HEK293 (cell line): ENCODE measurements around the gene MRPL21.

ENCODE experiments used
- CTCF ChIA-PET: fragments of 350-600 bp; formaldehyde crosslinking; extraction: SDS; loops from one replicate; lab custom pipeline; 2021; ENCODE audit warnings: antibody characterized with exemption; lab: Yijun Ruan, JAX
- POLR2A ChIA-PET: fragments of 300-600 bp; formaldehyde crosslinking; extraction: SDS; loops from one replicate; lab custom pipeline; 2020; ENCODE audit warnings: antibody characterized with exemption, inconsistent platforms; lab: Yijun Ruan, JAX
- H3K27ac ChIP-seq: fragments of 200-500 bp; sonication (Bioruptor generic); 2 replicates; pipeline ENCODE4 v1.5.1; 2014; ENCODE audit warnings: low read depth, low read length, control low read depth, inconsistent platforms; ENCODE audit errors: extremely low read depth
- H3K36me3 ChIP-seq, 2 experiments: fragments of 200-500 bp in 1 of 2; sonication (Bioruptor generic) in 1 of 2; 1 replicate in 1 of 2; 2 replicates in 1 of 2; pipeline ENCODE4 v1.5.1; 2014 to 2017; ENCODE audit warnings: inconsistent platforms in 2 of 2, low read length in 2 of 2; ENCODE audit not compliant: control insufficient read depth in 2 of 2, insufficient read depth in 1 of 2
- H3K4me1 ChIP-seq: fragments of 200-500 bp; sonication (Bioruptor generic); 2 replicates; pipeline ENCODE4 v1.5.1; 2014; ENCODE audit warnings: mild to moderate bottlenecking, low read length, inconsistent platforms; ENCODE audit not compliant: control insufficient read depth, insufficient read depth
- H3K4me3 ChIP-seq: 2 replicates; pipeline ENCODE4 v1.5.1; 2011; ENCODE audit warnings: low read depth, mild to moderate bottlenecking, control low read depth, low read length, moderate library complexity
- H3K9me3 ChIP-seq: fragments of 200-500 bp; sonication (Bioruptor generic); 2 replicates; pipeline ENCODE4 v1.5.1; 2014; ENCODE audit warnings: low read depth, low read length, inconsistent platforms; ENCODE audit not compliant: control insufficient read depth, insufficient read depth
- BCL11A ChIP-seq: fragments of 450-650 bp; formaldehyde crosslinking; IDR thresholded peaks from 2 replicates; pipeline ENCODE4 v1.5.1; 2016; ENCODE audit warnings: low read depth, missing biosample characterization, missing genetic modification characterization
- ELK4 ChIP-seq: IDR thresholded peaks from 2 replicates; pipeline ENCODE4 v1.6.1; 2011; ENCODE audit warnings: mild to moderate bottlenecking, low read depth, low read length, borderline replicate concordance
- GLIS1 ChIP-seq: fragments of 450-650 bp; formaldehyde crosslinking; IDR thresholded peaks from 2 replicates; pipeline ENCODE4 v1.5.1; 2016; ENCODE audit warnings: missing biosample characterization, missing genetic modification characterization
- PBX3 ChIP-seq: sonication (generic); formaldehyde crosslinking; IDR thresholded peaks from 2 replicates; pipeline ENCODE4 v1.8.1; 2022; ENCODE audit warnings: mild to moderate bottlenecking, moderate library complexity, missing genetic modification reagents
- REST ChIP-seq: fragments of 450-650 bp; formaldehyde crosslinking; IDR thresholded peaks from 2 replicates; pipeline ENCODE4 v1.5.1; 2016; ENCODE audit warnings: missing biosample characterization, missing genetic modification characterization
- YY2 ChIP-seq: fragments of 450-650 bp; formaldehyde crosslinking; IDR thresholded peaks from 2 replicates; pipeline ENCODE4 v1.5.1; 2016; ENCODE audit warnings: missing biosample characterization, missing genetic modification characterization
- ZBTB49 ChIP-seq: fragments of 450-650 bp; formaldehyde crosslinking; IDR thresholded peaks from 2 replicates; pipeline ENCODE4 v1.5.1; 2016; ENCODE audit warnings: missing biosample characterization, missing genetic modification characterization, low read depth
- ZNF157 ChIP-seq: fragments of 450-650 bp; formaldehyde crosslinking; IDR thresholded peaks from 2 replicates; pipeline ENCODE4 v1.5.1; 2016; ENCODE audit warnings: missing biosample characterization, missing genetic modification characterization
- ZNF18 ChIP-seq: fragments of 450-650 bp; formaldehyde crosslinking; IDR thresholded peaks from 2 replicates; pipeline ENCODE4 v1.5.1; 2016; ENCODE audit warnings: missing biosample characterization, missing genetic modification characterization
- ZNF19 ChIP-seq: fragments of 450-650 bp; formaldehyde crosslinking; IDR thresholded peaks from 2 replicates; pipeline ENCODE4; 2016; ENCODE audit warnings: missing biosample characterization, missing genetic modification characterization, low read depth
- ZNF23 ChIP-seq: fragments of 450-650 bp; formaldehyde crosslinking; IDR thresholded peaks from 2 replicates; pipeline ENCODE4 v1.5.1; 2016; ENCODE audit warnings: missing biosample characterization, missing genetic modification characterization, borderline replicate concordance
- ZNF335 ChIP-seq: fragments of 450-650 bp; formaldehyde crosslinking; conservative IDR thresholded peaks from 2 replicates; pipeline ENCODE4 v1.5.1; 2016; ENCODE audit warnings: missing biosample characterization, missing genetic modification characterization
- ZNF394 ChIP-seq: fragments of 450-650 bp; formaldehyde crosslinking; IDR thresholded peaks from 2 replicates; pipeline ENCODE4 v1.5.1; 2016; ENCODE audit warnings: missing biosample characterization, missing genetic modification characterization, mild to moderate bottlenecking, moderate library complexity, borderline replicate concordance
- ZNF416 ChIP-seq: fragments of 450-650 bp; formaldehyde crosslinking; IDR thresholded peaks from 2 replicates; pipeline ENCODE4 v1.5.1; 2016; ENCODE audit warnings: missing biosample characterization, missing genetic modification characterization
- ZNF426 ChIP-seq: fragments of 450-650 bp; formaldehyde crosslinking; IDR thresholded peaks from 2 replicates; pipeline ENCODE4 v1.5.1; 2017; ENCODE audit warnings: missing biosample characterization, missing genetic modification characterization, mild to moderate bottlenecking, inconsistent platforms, moderate library complexity
- ZNF449 ChIP-seq: fragments of 450-650 bp; formaldehyde crosslinking; IDR thresholded peaks from 2 replicates; pipeline ENCODE4 v1.5.1; 2017; ENCODE audit warnings: missing biosample characterization, mild to moderate bottlenecking, missing genetic modification characterization, moderate library complexity
- ZNF48 ChIP-seq: fragments of 450-650 bp; formaldehyde crosslinking; IDR thresholded peaks from 2 replicates; pipeline ENCODE4 v1.5.1; 2016; ENCODE audit warnings: missing biosample characterization, missing genetic modification characterization
- ZNF561 ChIP-seq: fragments of 450-650 bp; IDR thresholded peaks from 2 replicates; pipeline ENCODE4 v1.5.1; 2018; ENCODE audit warnings: missing biosample characterization, missing genetic modification characterization, borderline replicate concordance
- ZNF626 ChIP-seq: fragments of 450-650 bp; sonication (Bioruptor Pico); formaldehyde crosslinking; IDR thresholded peaks from 2 replicates; pipeline ENCODE4 v1.5.1; 2018; ENCODE audit warnings: missing biosample characterization, missing genetic modification characterization, inconsistent platforms
- ZNF76 ChIP-seq: fragments of 450-650 bp; formaldehyde crosslinking; IDR thresholded peaks from 2 replicates; pipeline ENCODE4; 2016; ENCODE audit warnings: low read depth, missing biosample characterization, missing genetic modification characterization, borderline replicate concordance
- ZNF830 ChIP-seq: fragments of 450-650 bp; IDR thresholded peaks from 2 replicates; pipeline ENCODE4 v1.5.0; 2018; ENCODE audit warnings: missing biosample characterization, missing genetic modification characterization, low read depth, mild to moderate bottlenecking, moderate library complexity
- ZSCAN23 ChIP-seq: fragments of 450-650 bp; formaldehyde crosslinking; IDR thresholded peaks from 2 replicates; pipeline ENCODE4 v1.5.1; 2016; ENCODE audit warnings: missing biosample characterization, missing genetic modification characterization

The MRPL21 gene

GRCh38 chr11:68930991-68931855, 27.6 kb upstream of the MRPL21 start (continued):
- TF ChIP-seq ZNF830 (no peak), ZNF157 (tag by site-specific recombination) (no peak), REST (tag by site-specific recombination) (no peak), ZNF76 (tag by site-specific recombination) (no peak), ZSCAN23 (tag by site-specific recombination) (no peak), ELK4 (no peak), GLIS1 (tag by site-specific recombination) (no peak), ZNF449 (tag by site-specific recombination) (no peak), ZNF335 (tag by site-specific recombination) (no peak), BCL11A (tag by site-specific recombination) (no peak)
- TF ChIP-seq, all 188 proteins: peak for 0

GRCh38 chr11:68929706-68930570, 26.3 kb upstream of the MRPL21 start:
- TF ChIP-seq BCL11A (tag by site-specific recombination) (no peak), ZNF426 (tag by site-specific recombination) (no peak), YY2 (tag by site-specific recombination) (no peak), ZNF394 (tag by site-specific recombination) (no peak), ZNF626 (tag by site-specific recombination) (no peak), ZNF561 (tag by site-specific recombination) (no peak), ZNF18 (tag by site-specific recombination) (no peak), ZNF416 (tag by site-specific recombination) (no peak), PBX3 (CRISPR knock-in tag) (no peak), ZNF830 (no peak), ZNF19 (tag by site-specific recombination) (no peak), ZNF48 (tag by site-specific recombination) (no peak), ZNF23 (tag by site-specific recombination) (no peak), ZBTB49 (no peak)
- Histone ChIP-seq H3K4me1 (no peaks in the 10 kb centered on the region), H3K9me3 (no peaks in the 10 kb centered on the region), H3K36me3 (peaks cover 5 to 97% of the 10 kb centered on the region in 2 experiments; a peak in 2 of 3 replicates), H3K27ac (no peak overlapping the region), H3K4me3 (no peak overlapping the region)
- CTCF ChIA-PET = no interaction called here
- POLR2A ChIA-PET = no interaction called here
